ELR (cell line): Measurements from ENCODE around the gene KRTAP12-1.
"Not testable (repeated sequence)": the region's sequence is repeated elsewhere in the genome, so short reads cannot be mapped to it uniquely, and the experiment has no call there.

Source experiments
- DNase-seq: peaks from one replicate; pipeline ENCODE4 v3.0.0-alpha.2; 2015; ENCODE audit warnings: low read depth

The KRTAP12-1 gene

GRCh38 chr21:44667612-44668011 is 14.4 kb downstream of the KRTAP12-1 start:
- no peak for DNase-seq

- DNase-seq, result no peak
Observed at GRCh38 chr21:44666401-44667320, 15.3 kb downstream of the KRTAP12-1 start, which contains the start of gene KRTAP12-2. KRTAP12-2 (minus strand) TSS chr21:44666927; CDS start chr21:44666886, 41 bp downstream.

- no peak for DNase-seq
Observed at GRCh38 chr21:44664691-44665090, 17.3 kb downstream of the KRTAP12-1 start.

- not testable (repeated sequence) for DNase-seq
Observed at GRCh38 chr21:44661567-44661966, 20.4 kb downstream of the KRTAP12-1 start.

- DNase-seq, result no peak
Observed at GRCh38 chr21:44658913-44659595, 22.9 kb downstream of the KRTAP12-1 start.

GRCh38 chr21:44658541-44658910 is 23.4 kb downstream of the KRTAP12-1 start:
- DNase-seq, result no peak

- no peak for DNase-seq
Observed at GRCh38 chr21:44657635-44658540, 24.1 kb downstream of the KRTAP12-1 start, which contains the start of gene KRTAP12-3. KRTAP12-3 (plus strand) TSS chr21:44657932; CDS start chr21:44657980, 48 bp downstream.

GRCh38 chr21:44656868-44657267 is 25.1 kb downstream of the KRTAP12-1 start:
- DNase-seq, result no peak

GRCh38 chr21:44654576-44655175 is 27.3 kb downstream of the KRTAP12-1 start, which contains the start of gene KRTAP12-4:
KRTAP12-4 (minus strand) TSS chr21:44654659; CDS start chr21:44654614, 45 bp downstream.
- no peak for DNase-seq

- DNase-seq, result no peak
Observed at GRCh38 chr21:44653656-44654575, 28.0 kb downstream of the KRTAP12-1 start.

GRCh38 chr21:44653123-44653522 is 28.8 kb downstream of the KRTAP12-1 start:
- DNase-seq, result no peak

GRCh38 chr21:44650973-44651675 is 30.8 kb downstream of the KRTAP12-1 start:
- DNase-seq, result no peak

- no peak for DNase-seq
Observed at GRCh38 chr21:44650265-44650972, 31.5 kb downstream of the KRTAP12-1 start.

- DNase-seq, result no peak
Observed at GRCh38 chr21:44649521-44650100, 32.4 kb downstream of the KRTAP12-1 start.

GRCh38 chr21:44648557-44649311 is 33.2 kb downstream of the KRTAP12-1 start:
- DNase-seq, result no peak

- DNase-seq, result no peak
Observed at GRCh38 chr21:44647222-44647552, 34.8 kb downstream of the KRTAP12-1 start.

- DNase-seq, result not testable (repeated sequence)
Observed at GRCh38 chr21:44646366-44647221, 35.4 kb downstream of the KRTAP12-1 start, which contains the start of gene KRTAP10-11. KRTAP10-11 (plus strand) TSS chr21:44646414; CDS start chr21:44646459, 45 bp downstream.
